HepG2 (cell line): ENCODE results near the gene GNRHR. TPM values are rescaled to one million over a fixed set of nuclear protein-coding genes. Genes with fewer than 3 reads are reported as not detected.

Experiments used
- ATAC-seq: fragments of 200-7000 bp; cut with Tn5 transposase; 3 replicates; pipeline ENCODE4 v1.9.1; 2020; ENCODE audit warnings: mild to moderate bottlenecking, moderate library complexity
- BruUV-seq: library from RNA; stranded (reverse); fragments of 400-500 nt; replicated peaks from 2 replicates; lab custom pipeline; 2021; lab: Mats Ljungman, UMichigan
- CTCF ChIA-PET: fragments of 300-600 bp; formaldehyde crosslinking; extraction: SDS; loops from one replicate; lab custom pipeline; 2021; ENCODE audit warnings: low total read pairs, inconsistent platforms, low intra/inter-chr PET ratio; lab: Yijun Ruan, JAX
- POLR2A ChIA-PET: fragments of 350-600 bp; sonication (Branson Sonifier 250); formaldehyde crosslinking; loops from one replicate; lab custom pipeline; 2020; ENCODE audit warnings: antibody characterized with exemption, inconsistent platforms; lab: Yijun Ruan, JAX
- DNase-seq: peaks from one replicate; pipeline ENCODE4 v3.0.0-alpha.2; 2015; ENCODE audit warnings: low spot score
- FAIRE-seq: peaks from 3 replicates; lab custom pipeline; 2011; peaks lifted over from hg19 to GRCh38; lab: Jason Lieb, UNC
- H2AFZ ChIP-seq: one replicate; pipeline ENCODE4 v1.6.1; 2011; ENCODE audit warnings: low read length, inconsistent platforms
- H3K27ac ChIP-seq: fragments of 300-600 bp; 3 replicates; pipeline ENCODE4 v1.8.0; 2011; ENCODE audit warnings: mixed run types, mild to moderate bottlenecking, mixed read lengths, low read length, inconsistent platforms; ENCODE audit not compliant: insufficient read depth; ENCODE audit errors: extremely low read length
- H3K27me3 ChIP-seq, 2 experiments: fragments of 200-600 bp in 1 of 2; 2 replicates in 1 of 2; 3 replicates in 1 of 2; pipeline versions ENCODE4 v1.6.0 to v1.8.0; 2011; ENCODE audit warnings: low read length in 2 of 2, mild to moderate bottlenecking in 2 of 2, moderate library complexity in 2 of 2, inconsistent platforms in 1 of 2; ENCODE audit not compliant: insufficient read depth in 2 of 2, control insufficient read depth in 1 of 2
- H3K36me3 ChIP-seq, 2 experiments: fragments of 200-600 bp in 1 of 2; replicated peaks in 1 of 2; 2 replicates in 1 of 2; 3 replicates in 1 of 2; pipeline versions ENCODE4 v1.5.1 to v1.8.0; 2011; ENCODE audit warnings: low read length in 2 of 2, inconsistent platforms in 1 of 2; ENCODE audit not compliant: insufficient read depth in 2 of 2, control insufficient read depth in 1 of 2
- H3K4me1 ChIP-seq: 2 replicates; pipeline ENCODE4 v1.5.1; 2012; ENCODE audit warnings: low read length, inconsistent platforms; ENCODE audit not compliant: insufficient read depth
- H3K4me2 ChIP-seq: 2 replicates; pipeline ENCODE4 v1.6.0; 2011; ENCODE audit warnings: low read depth, low read length, inconsistent platforms
- H3K4me3 ChIP-seq, 3 experiments: fragments of 200-600 bp in 1 of 3; sonication (generic), shearing (Covaris generic) in 1 of 3; replicated peaks in 1 of 3; 2 replicates each; pipeline ENCODE4 v1.5.1; 2011 to 2016; ENCODE audit warnings: low read length in 3 of 3, inconsistent platforms in 2 of 3, low read depth in 2 of 3, mild to moderate bottlenecking in 2 of 3, control low read depth in 1 of 3, mixed read lengths in 1 of 3; ENCODE audit not compliant: insufficient read depth in 1 of 3
- H3K79me2 ChIP-seq: one replicate; pipeline ENCODE4 v1.6.1; 2011; ENCODE audit warnings: low read length, inconsistent platforms; ENCODE audit not compliant: insufficient read depth
- H3K9ac ChIP-seq: 2 replicates; pipeline ENCODE4 v1.6.0; 2011; ENCODE audit warnings: mild to moderate bottlenecking, low read depth, low read length, inconsistent platforms; ENCODE audit not compliant: insufficient read depth
- H3K9me3 ChIP-seq: 2 replicates; pipeline ENCODE4 v1.5.1; 2012; ENCODE audit warnings: mild to moderate bottlenecking, low read length
- H4K20me1 ChIP-seq: 2 replicates; pipeline ENCODE4 v1.6.0; 2011; ENCODE audit warnings: inconsistent platforms, mild to moderate bottlenecking, low read length, moderate library complexity; ENCODE audit not compliant: insufficient read depth
- BRF2 ChIP-seq: sonication (generic); formaldehyde crosslinking; IDR thresholded peaks from 2 replicates; pipeline ENCODE4 v1.8.1; 2022; ENCODE audit warnings: mild to moderate bottlenecking, missing genetic modification reagents
- CTCF ChIP-seq: sonication (generic); formaldehyde crosslinking; IDR thresholded peaks from 2 replicates; pipeline ENCODE4 v1.5.0; 2020; ENCODE audit warnings: mild to moderate bottlenecking, missing genetic modification reagents, moderate library complexity
- ETV5 ChIP-seq: IDR thresholded peaks from 2 replicates; pipeline ENCODE4 v1.6.1; 2018; ENCODE audit warnings: missing biosample characterization, missing genetic modification reagents, inconsistent platforms, borderline replicate concordance
- FOXK1 ChIP-seq: sonication (generic); formaldehyde crosslinking; IDR thresholded peaks from 2 replicates; pipeline ENCODE4 v1.4.0; 2020; ENCODE audit warnings: low read depth, missing genetic modification reagents, borderline replicate concordance
- MIER2 ChIP-seq: IDR thresholded peaks from 2 replicates; pipeline ENCODE4 v1.6.1; 2016; ENCODE audit warnings: missing biosample characterization, missing genetic modification reagents
- RERE ChIP-seq: IDR thresholded peaks from 2 replicates; pipeline ENCODE4 v1.6.1; 2016; ENCODE audit warnings: low read depth, missing genetic modification reagents, missing compliant biosample characterization
- SIN3B ChIP-seq: fragments of 150-350 bp; IDR thresholded peaks from 2 replicates; pipeline ENCODE4 v1.6.1; 2014; ENCODE audit warnings: low read length
- TBX2 ChIP-seq: sonication (generic); formaldehyde crosslinking; IDR thresholded peaks from 2 replicates; pipeline ENCODE4 v1.5.0; 2020; ENCODE audit warnings: missing genetic modification reagents, mild to moderate bottlenecking, borderline replicate concordance
- ZBTB42 ChIP-seq: sonication (generic); formaldehyde crosslinking; IDR thresholded peaks from 2 replicates; pipeline ENCODE4 v1.5.0; 2020; ENCODE audit warnings: mild to moderate bottlenecking, missing genetic modification reagents
- ZNF143 ChIP-seq: sonication (generic); formaldehyde crosslinking; IDR thresholded peaks from 2 replicates; pipeline ENCODE4 v1.4.0; 2020; ENCODE audit warnings: missing genetic modification reagents
- ZNF3 ChIP-seq: IDR thresholded peaks from 2 replicates; pipeline ENCODE4 v1.7.0; 2017; ENCODE audit warnings: inconsistent platforms
- ZNF335 ChIP-seq: sonication (generic); formaldehyde crosslinking; IDR thresholded peaks from 2 replicates; pipeline ENCODE4 v1.4.0; 2020; ENCODE audit warnings: missing genetic modification reagents
- ZNF414 ChIP-seq: sonication (generic); formaldehyde crosslinking; IDR thresholded peaks from 2 replicates; pipeline ENCODE4 v1.5.0; 2020; ENCODE audit warnings: missing genetic modification reagents
- ZZZ3 ChIP-seq: sonication (generic); formaldehyde crosslinking; IDR thresholded peaks from 2 replicates; pipeline ENCODE4 v1.4.0; 2020; ENCODE audit warnings: missing genetic modification reagents, mild to moderate bottlenecking, borderline replicate concordance
- WGBS: methylation state at CpG from one replicate; pipeline ENCODE4 v1.1.6; 2017; ENCODE audit warnings: low lambda C conversion rate; 5-methylcytosine and 5-hydroxymethylcytosine counted together
- in situ Hi-C: cut with HindIII; loops from 2 replicates; pipeline ENCODE4 v1.10.0; 2017; ENCODE audit warnings: low pct_unique_long_range_greater_than_20kb; ENCODE audit not compliant: extremely low pct_ligation_motif_present
- intact Hi-C: fragments of 100-400 bp; cut with micrococcal nuclease; formaldehyde crosslinking; loops from one replicate; pipeline ENCODE4 v1.10.0; 2022; ENCODE audit not compliant: unreplicated experiment
- polyA plus RNA-seq, 8 experiments: library from polyadenylated mRNA; depleted of rRNA in 3 of 8; stranded (reverse) in 7 of 8; unstranded in 1 of 8; fragments of >200 nt; fragmentation: Illumina TruSeq in 4 of 8; extraction: Trizol in 4 of 8; gene quantifications; 2 replicates each; pipeline versions ENCODE4 v1.2.1 to v1.2.3, GENCODE V29; 2011 to 2016; ENCODE audit warnings: low read depth in 4 of 8, missing spikeins in 1 of 8, mixed read lengths in 1 of 8; ENCODE audit not compliant: insufficient read depth in 1 of 8
- total RNA-seq, 5 experiments: library from RNA; depleted of rRNA; stranded (reverse); fragments of >200 nt; fragmentation: Illumina TruSeq; extraction: Trizol; gene quantifications; 2 replicates each; pipeline ENCODE4 v1.2.3, GENCODE V29; 2016; ENCODE audit warnings: low read depth in 1 of 5

GNRHR gene
- total and polyA plus RNA-seq, 2 of the 13 experiments (the other 11 are each of a cell fraction or from before 2014, with no cell fraction given), result not detected

- Histone ChIP-seq H3K36me3 (peaks cover 0 to 2% of the 10 kb centered on the region in 2 experiments; a peak in 1 of 5 replicates), H4K20me1 (peaks cover 5% of the 10 kb centered on the region; the same call in 1 of the 2 replicates), H3K4me3 (peak within 1 kb of the TSS; percentile 87 to 89 (median 88)), H3K27me3 (no peaks in the 10 kb centered on the region), H3K9me3 (no peaks in the 10 kb centered on the region), H3K27ac (peak within 1 kb of the TSS; percentile 84), H3K4me2 (peak within 1 kb of the TSS; percentile 81), H2AFZ (no peak within 1 kb of the TSS), H3K9ac (peak within 1 kb of the TSS; percentile 83), H3K79me2 (peaks cover 78% of the 10 kb centered on the region), H3K4me1 (peaks cover 61% of the 10 kb centered on the region)
- 0% methylated on average over 9 of the region's 57 CpGs for WGBS
- FAIRE-seq, result peak; percentile 91
- in situ Hi-C loops, result no loop called here
- peak; percentile 96 for DNase-seq
- POLR2A ChIA-PET, result interaction anchor here (1.1 to 1.4 kb wide), 3 partner anchors 9 to 156 kb away, joined by 3 to 4 read pairs (median 4); partner anchors contain the start of gene CENPC
- intact Hi-C loops, result loop anchor here (2.0 to 5.0 kb wide), 3 partner anchors 16 to 154 kb away; partner anchors contain the start of gene CENPC
- CTCF ChIA-PET, result no interaction called here
- BruUV-seq, result no TSS peak
- ATAC-seq, result peak; percentile 97
- TF ChIP-seq ETV5 (peak; percentile 93), ZNF3 (CRISPR knock-in tag) (0 out of 2 replicates have a peak, but pooled peaks have one; percentile 37), BRF2 (no peak), ZNF143 (CRISPR knock-in tag) (peak; percentile 86), ZNF335 (peak; percentile 83), ZBTB42 (0 out of 2 replicates have a peak, but pooled peaks have one; percentile 42), MIER2 (no peak), ZZZ3 (peak; percentile 76; the same call in 1 of the 2 replicates), TBX2 (CRISPR knock-in tag) (peak; percentile 62), SIN3B (0 out of 2 replicates have a peak, but pooled peaks have one; percentile 39), RERE (0 out of 2 replicates have a peak, but pooled peaks have one; percentile 53), FOXK1 (peak; percentile 57; the same call in 1 of the 2 replicates), ZNF414 (CRISPR knock-in tag) (peak; percentile 35; the same call in 1 of the 2 replicates), CTCF (peak; percentile 50)
Observed at GRCh38 chr4:67700738-67701516, 53.3 kb downstream of the GNRHR start, which contains the start of gene UBA6. UBA6 (minus strand) TSS chr4:67701155; CDS start chr4:67701119, 36 bp downstream.
